ENCODE results near the gene SCLY. TPM values are rescaled to one million over a fixed set of nuclear protein-coding genes. Genes with fewer than 3 reads are reported as not detected.

Gene SCLY
- total RNA-seq, 1 donor from 2014 or later, result 49.2 TPM

DNA sequence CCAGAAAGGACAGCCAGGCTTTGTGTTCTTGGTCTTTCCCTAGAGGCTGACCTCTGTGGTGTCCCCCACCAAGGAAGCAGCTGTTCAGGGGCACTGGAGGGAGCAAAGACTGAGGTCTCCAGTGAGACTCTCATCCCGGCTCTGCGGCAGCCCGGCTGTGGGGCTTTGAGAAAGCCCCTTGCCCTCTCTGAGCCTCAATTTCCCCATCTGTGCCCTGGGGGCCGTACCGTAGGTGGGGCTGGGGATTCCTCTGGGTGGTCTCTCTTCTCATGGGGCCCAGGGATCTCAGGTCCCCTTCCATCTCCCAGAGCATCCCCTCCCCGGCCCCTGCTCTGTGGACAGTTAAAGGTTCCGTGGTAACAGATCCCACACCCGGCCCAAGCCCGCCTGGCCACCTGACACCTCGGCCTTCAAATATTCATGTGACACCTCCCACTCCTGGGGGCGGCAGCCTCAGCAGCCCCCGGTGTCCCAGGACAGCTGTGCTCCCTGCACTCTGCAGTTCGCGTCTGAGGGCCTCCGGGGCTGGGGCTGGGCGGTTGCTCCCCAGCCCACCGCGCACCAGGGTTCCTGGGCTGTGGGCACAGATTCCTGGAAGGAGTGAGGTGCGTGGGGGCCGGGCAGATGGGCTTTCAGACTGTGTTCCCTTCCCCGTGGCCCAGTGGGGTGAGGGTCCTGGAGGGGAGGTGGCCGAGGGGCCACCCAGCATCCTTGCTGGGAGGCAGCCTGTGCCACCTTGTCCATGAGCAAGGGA lies 62.6 kb downstream of the SCLY start:
- TF ChIP-seq CTCF (IDR thresholded peaks at IDR 0.05; ENCODE audit: unreplicated experiment), result no peak
- no peaks in the 10 kb centered on the region for H3K36me3 Mint-ChIP-seq (ENCODE audit: insufficient read depth)
- H3K4me3 Mint-ChIP-seq (ENCODE audit: low read depth), result no peak overlapping the region

DNA sequence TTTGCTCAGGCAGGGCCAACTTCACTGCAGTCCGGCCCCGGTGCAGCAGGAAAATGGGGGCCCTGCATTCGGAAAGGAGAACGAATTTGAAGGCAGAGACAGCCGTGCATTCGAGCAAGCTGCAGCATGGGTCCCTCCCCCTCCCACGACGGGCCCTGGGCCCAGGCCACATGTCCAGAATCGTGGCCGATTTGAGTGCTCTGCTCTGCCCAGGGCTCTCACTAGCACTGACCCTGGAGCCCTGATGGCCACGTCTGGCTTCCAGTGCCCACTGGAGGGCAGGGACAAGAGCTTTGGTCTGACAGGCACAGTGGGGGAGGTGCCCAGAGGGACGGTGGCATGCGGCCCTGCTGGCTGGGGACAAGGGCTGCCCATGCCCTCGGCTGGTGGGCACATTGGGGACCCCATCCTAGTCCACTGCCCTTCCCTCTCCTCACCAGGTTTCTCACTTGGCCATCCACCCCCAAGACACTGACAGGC lies 63.2 kb downstream of the SCLY start:
- no peaks in the 10 kb centered on the region for H3K9me3 Mint-ChIP-seq (ENCODE audit: low read depth)
- peaks cover under 1% of the 10 kb centered on the region for H3K27me3 Mint-ChIP-seq
- DNase-seq (ENCODE audit: low spot score, unreplicated experiment), result no peak
- TF ChIP-seq CTCF (IDR thresholded peaks at IDR 0.05; ENCODE audit: unreplicated experiment), result no peak
- H3K36me3 Mint-ChIP-seq (ENCODE audit: insufficient read depth), result no peaks in the 10 kb centered on the region
- H3K4me1 Mint-ChIP-seq (ENCODE audit: low read depth), result no peaks in the 10 kb centered on the region
- H3K4me3 Mint-ChIP-seq (ENCODE audit: low read depth), result no peak overlapping the region
- H3K27ac Mint-ChIP-seq, result no peak overlapping the region

More for the DNA sequence above, 62.6 kb downstream of the SCLY start:
- no peaks in the 10 kb centered on the region for H3K4me1 Mint-ChIP-seq (ENCODE audit: low read depth)
- H3K27ac Mint-ChIP-seq, result no peak overlapping the region
- no peaks in the 10 kb centered on the region for H3K9me3 Mint-ChIP-seq (ENCODE audit: low read depth)
- no peak for DNase-seq (ENCODE audit: low spot score, unreplicated experiment)
- H3K27me3 Mint-ChIP-seq, result peaks cover 5% of the 10 kb centered on the region

- TF ChIP-seq CTCF (IDR thresholded peaks at IDR 0.05; ENCODE audit: unreplicated experiment), result no peak
- no peaks in the 10 kb centered on the region for H3K4me1 Mint-ChIP-seq (ENCODE audit: low read depth)
- no peaks in the 10 kb centered on the region for H3K9me3 Mint-ChIP-seq (ENCODE audit: low read depth)
- no peak overlapping the region for H3K4me3 Mint-ChIP-seq (ENCODE audit: low read depth)
- H3K36me3 Mint-ChIP-seq (ENCODE audit: insufficient read depth), result no peaks in the 10 kb centered on the region
- no peak overlapping the region for H3K27ac Mint-ChIP-seq
- no peak for DNase-seq (ENCODE audit: low spot score, unreplicated experiment)
- no peaks in the 10 kb centered on the region for H3K27me3 Mint-ChIP-seq
Observed at GRCh38 chr2:238124488-238125126, 63.8 kb downstream of the SCLY start.

GRCh38 chr2:238125127-238125885 lies 64.5 kb downstream of the SCLY start:
- no peak for TF ChIP-seq CTCF (IDR thresholded peaks at IDR 0.05; ENCODE audit: unreplicated experiment)
- no peaks in the 10 kb centered on the region for H3K27me3 Mint-ChIP-seq
- no peaks in the 10 kb centered on the region for H3K36me3 Mint-ChIP-seq (ENCODE audit: insufficient read depth)
- H3K4me3 Mint-ChIP-seq (ENCODE audit: low read depth), result no peak overlapping the region
- no peak for DNase-seq (ENCODE audit: low spot score, unreplicated experiment)
- H3K4me1 Mint-ChIP-seq (ENCODE audit: low read depth), result no peaks in the 10 kb centered on the region
- H3K9me3 Mint-ChIP-seq (ENCODE audit: low read depth), result no peaks in the 10 kb centered on the region
- H3K27ac Mint-ChIP-seq, result no peak overlapping the region

DNA sequence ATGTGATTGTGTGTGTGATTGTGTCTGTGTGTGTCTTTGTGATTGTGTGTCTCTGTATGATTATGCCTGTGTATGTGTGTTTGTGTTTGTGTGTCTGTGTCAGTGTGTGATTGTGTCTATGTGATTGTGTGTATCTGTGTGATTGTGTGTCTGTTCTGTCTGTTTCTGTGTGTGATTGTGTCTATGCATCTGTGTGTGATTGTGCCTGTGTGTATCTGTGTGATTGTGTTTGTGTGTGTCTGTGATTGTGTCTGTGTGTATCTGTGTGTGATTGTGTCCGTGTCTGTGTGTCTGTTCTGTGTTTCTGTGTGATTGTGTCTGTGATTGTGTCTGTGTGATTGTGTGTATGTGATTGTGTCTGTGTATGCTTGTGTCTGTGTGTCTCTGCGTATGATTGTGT lies 65.5 kb downstream of the SCLY start:
- Mint-ChIP-seq H3K9me3 (ENCODE audit: low read depth) (no peaks in the 10 kb centered on the region), H3K27ac (no peak overlapping the region), H3K4me3 (ENCODE audit: low read depth) (no peak overlapping the region), H3K36me3 (ENCODE audit: insufficient read depth) (no peaks in the 10 kb centered on the region), H3K4me1 (ENCODE audit: low read depth) (no peaks in the 10 kb centered on the region), H3K27me3 (no peaks in the 10 kb centered on the region)
- no peak for TF ChIP-seq CTCF (IDR thresholded peaks at IDR 0.05; ENCODE audit: unreplicated experiment)
- no peak for DNase-seq (ENCODE audit: low spot score, unreplicated experiment)

Data from progenitor cell of endocrine pancreas (in vitro differentiated cells).